GM12872 (cell line): ENCODE results near the gene SSH2.

Experiments
- CTCF ChIP-seq: IDR thresholded peaks from 3 replicates; pipeline ENCODE4 v1.5.1; 2011; ENCODE audit warnings: low read depth, mild to moderate bottlenecking, low read length, moderate library complexity; ENCODE audit not compliant: insufficient read depth

SSH2 gene

GRCh38 chr17:29846298-29846697, 83.7 kb downstream of the SSH2 start:
- no peak for TF ChIP-seq CTCF

DNA sequence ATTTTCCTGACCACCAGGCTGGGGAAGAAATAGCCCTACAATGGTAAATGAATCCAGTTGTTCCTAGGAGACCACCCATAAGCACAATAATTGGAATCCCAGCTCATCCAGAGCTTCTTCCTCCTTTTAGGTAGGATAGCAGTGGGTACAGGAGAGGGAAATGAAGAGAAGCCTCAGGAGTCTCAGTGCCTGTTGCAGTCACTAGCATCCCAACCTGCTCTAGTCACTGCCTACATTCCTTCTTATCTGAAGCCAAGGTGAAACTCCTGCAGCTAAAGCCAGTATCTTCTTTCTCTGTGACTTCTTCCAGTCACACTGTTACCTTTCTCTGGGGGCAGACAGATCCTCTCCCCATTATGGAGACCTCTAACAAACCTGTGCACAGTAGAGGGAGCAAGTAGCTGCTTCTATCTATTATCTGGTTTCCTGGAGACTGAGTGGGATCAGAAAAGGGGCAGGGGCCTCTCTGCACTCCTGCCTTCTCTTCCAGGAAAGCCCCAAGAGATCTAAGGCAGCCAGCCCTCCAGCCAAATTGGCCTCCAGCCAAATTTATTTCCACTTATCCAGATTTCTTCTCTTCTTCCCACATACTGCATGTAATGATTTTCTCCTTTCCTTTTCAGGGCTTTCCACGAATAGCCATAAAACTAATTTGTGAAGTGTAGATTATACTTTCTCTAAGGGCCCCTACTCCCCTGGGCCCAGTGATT, 85.5 kb downstream of the SSH2 start:
- TF ChIP-seq CTCF: no peak

GRCh38 chr17:29840884-29841283, 89.1 kb downstream of the SSH2 start:
- no peak for TF ChIP-seq CTCF

GRCh38 chr17:29839656-29840055, 90.4 kb downstream of the SSH2 start:
- no peak for TF ChIP-seq CTCF

DNA sequence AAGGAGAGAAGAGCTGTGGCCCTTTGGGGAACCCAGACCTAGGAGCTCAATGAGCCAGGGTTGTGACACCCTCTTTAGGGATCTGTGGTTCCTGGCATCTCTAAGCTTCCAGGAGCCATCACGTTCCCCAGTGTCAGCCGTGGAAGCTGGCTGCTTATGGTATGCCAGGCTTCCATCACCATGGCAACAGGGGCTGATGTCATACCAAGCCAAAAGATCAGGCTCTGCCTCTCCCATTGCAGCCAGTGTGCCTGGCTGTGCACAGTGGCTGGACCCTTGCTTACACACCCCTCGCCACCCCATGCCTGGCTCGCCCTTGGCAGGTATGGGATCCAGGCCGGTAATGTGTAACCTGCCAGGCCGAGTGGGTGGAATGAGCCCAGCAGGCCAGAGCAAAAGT, 91.1 kb downstream of the SSH2 start:
- TF ChIP-seq CTCF: no peak

GRCh38 chr17:29837531-29837930, 92.5 kb downstream of the SSH2 start:
- no peak for TF ChIP-seq CTCF

GRCh38 chr17:29836643-29837042, 93.4 kb downstream of the SSH2 start:
- TF ChIP-seq CTCF: no peak
